HK-2 (cell line): Measurements from ENCODE around the gene TXLNA.
A peak's percentile ranks its signal among the peaks of the same experiment; 100 is the strongest.
"Not testable (repeated sequence)": the region's sequence is repeated elsewhere in the genome, so short reads cannot be mapped to it uniquely, and the experiment has no call there.

Source experiments
- DNase-seq: peaks from one replicate; pipeline ENCODE4 v3.0.0-alpha.2; 2018; ENCODE audit not compliant: unreplicated experiment

The TXLNA gene

DNA sequence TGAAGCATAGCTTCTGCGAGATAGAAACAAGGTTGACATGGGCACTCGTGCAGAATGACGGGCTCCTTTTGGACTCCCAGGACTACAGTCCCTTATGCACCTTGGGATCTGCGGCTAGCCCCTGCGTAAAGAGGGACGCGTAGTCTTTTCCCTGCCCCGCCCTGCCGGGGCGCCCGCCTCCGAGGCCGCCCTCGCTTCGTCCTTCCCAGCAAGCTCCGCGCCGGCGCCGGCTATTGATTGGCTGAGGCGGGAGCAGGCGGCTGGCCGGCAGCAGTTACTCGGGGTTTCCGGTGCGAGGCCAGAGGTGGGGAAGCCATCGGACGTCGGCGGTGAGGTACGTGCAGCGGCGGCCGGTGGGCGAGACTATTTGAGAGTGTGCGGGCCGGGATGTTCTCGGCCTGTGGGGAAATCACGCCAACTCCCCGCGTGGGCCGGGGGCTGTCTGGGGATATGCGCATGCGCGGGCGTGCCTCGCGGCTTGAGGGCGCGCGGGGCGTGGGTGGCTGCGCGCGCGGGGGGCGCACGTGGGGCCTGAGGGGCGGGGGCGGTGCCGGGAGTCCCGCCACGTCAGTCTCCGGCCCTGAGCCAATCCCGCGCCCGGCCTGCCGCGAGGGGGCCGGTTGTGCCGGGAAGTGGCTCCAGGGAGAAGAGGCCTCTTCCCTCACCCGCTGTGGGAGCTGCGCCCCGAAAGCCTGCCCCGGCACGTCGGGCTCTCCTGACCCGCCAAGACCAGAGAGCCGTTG, at the start of gene TXLNA:
Gene TXLNA, plus strand, starts transcription at position 233 of the 743 bp plus-strand sequence. CDS start 671 bp downstream, outside the sequence.
- DNase-seq = peak; percentile 96

GRCh38 chr1:32133950-32134280, 45.6 kb upstream of the TXLNA start:
- not testable (repeated sequence) for DNase-seq

DNA sequence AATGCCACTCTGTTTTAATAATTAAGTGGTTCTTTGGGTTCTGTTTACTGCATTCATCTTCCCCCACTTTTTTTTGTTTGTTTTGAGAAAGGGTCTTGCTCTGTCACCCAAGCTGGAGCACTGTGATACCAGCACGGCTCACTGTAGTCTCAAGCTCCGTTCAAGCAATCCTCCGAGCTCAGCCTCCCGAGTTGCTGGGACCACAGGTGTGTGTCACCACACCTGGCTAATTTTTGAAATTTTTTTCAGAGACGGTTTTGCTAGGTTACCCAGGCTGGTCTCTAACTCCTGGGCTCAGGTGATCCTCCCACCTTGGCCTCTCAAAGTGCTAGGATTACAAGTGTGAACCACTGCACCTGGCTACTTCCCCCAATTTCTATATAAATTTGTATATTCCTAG, 42.4 kb upstream of the TXLNA start:
- no peak for DNase-seq

DNA sequence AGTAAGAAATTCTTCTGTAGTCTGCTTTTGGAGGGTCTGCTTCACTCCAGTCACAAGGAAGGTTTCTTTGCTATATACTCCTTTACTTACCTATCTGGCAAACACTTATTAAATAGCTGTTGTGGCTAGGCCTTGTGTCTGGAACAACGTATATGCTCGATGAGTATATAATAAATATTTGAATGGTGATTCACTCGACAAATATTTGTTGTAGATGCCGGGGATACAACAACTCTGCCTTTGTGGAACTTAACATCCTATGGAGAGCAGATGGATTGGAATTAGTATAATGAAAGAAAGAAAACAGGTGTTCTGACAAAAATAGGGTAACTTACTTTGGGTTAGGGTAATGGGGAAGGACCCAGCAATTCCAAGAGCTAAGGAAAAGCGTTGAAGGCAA, 40.5 kb upstream of the TXLNA start:
- no peak for DNase-seq

GRCh38 chr1:32142446-32143301, 36.8 kb upstream of the TXLNA start:
- DNase-seq = no peak

GRCh38 chr1:32143302-32143695, 36.2 kb upstream of the TXLNA start:
- not testable (repeated sequence) for DNase-seq

- DNase-seq = no peak
Observed at GRCh38 chr1:32144033-32144432, 35.4 kb upstream of the TXLNA start.

GRCh38 chr1:32147799-32148198, 31.7 kb upstream of the TXLNA start:
- DNase-seq = not testable (repeated sequence)

DNA sequence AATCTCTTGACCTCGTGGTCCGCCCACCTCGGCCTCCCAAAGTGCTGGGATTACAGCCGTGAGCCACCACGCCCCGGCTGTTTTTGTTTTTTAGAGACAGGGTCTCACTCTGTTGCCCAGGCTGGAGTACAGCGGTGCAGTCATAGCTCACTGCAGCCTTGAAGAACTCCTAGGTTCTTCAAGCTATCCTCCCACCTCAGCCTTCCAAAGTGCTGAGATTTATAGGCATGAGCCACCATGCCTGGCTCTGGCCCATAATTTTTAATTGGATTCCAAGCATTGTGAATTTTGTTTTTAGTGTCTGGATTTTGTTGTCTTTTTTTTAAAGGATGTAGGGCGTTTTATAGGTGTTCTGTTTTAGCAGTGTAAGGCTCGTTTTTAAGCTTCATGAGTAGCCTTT, 28.6 kb upstream of the TXLNA start:
- no peak for DNase-seq

DNA sequence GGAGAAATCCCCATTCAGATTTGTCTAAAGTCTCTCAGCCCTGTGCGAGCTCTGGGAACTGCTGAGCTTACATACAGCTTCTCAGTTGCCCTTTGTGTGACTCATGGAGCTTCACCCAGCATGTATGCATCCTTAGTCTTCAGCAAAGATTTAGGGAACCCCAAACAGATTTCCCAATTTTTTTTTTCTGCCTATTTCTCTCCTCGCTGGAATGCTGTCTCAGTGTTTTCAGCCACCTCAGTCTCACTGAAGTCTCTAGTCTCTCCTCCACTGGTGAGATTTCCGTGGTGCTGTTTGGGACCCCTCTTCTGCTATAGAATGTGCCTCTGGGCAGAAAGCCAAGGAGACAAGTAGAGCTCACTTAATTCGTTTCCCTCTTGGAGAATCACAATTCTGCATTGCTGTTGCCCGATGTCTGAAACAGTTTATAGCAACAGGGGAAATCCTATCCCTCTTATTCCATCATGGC, 28.1 kb upstream of the TXLNA start:
- DNase-seq = no peak

DNA sequence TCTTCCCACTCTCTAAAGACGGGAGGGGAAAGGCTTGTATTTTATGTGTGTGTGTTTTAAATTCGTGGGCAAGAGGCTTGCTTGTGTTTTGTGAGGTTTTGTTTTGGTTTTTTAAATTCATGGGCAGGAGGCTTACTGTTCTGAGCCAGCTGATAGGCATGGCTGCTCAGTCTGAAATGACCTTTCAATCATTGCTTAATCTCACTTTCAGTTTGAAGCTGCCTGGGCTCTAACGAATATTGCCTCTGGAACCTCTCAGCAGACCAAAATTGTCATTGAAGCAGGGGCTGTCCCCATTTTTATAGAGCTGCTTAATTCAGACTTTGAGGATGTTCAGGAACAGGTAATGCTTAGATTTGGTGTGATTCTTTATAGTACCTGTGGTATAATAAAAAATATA, 20.3 kb upstream of the TXLNA start:
- no peak for DNase-seq

- DNase-seq = no peak
Observed at GRCh38 chr1:32163405-32163804, 16.1 kb upstream of the TXLNA start.

- DNase-seq = not testable (repeated sequence)
Observed at GRCh38 chr1:32165633-32166032, 13.8 kb upstream of the TXLNA start.

GRCh38 chr1:32170991-32171390, 8.5 kb upstream of the TXLNA start:
- DNase-seq = no peak

DNA sequence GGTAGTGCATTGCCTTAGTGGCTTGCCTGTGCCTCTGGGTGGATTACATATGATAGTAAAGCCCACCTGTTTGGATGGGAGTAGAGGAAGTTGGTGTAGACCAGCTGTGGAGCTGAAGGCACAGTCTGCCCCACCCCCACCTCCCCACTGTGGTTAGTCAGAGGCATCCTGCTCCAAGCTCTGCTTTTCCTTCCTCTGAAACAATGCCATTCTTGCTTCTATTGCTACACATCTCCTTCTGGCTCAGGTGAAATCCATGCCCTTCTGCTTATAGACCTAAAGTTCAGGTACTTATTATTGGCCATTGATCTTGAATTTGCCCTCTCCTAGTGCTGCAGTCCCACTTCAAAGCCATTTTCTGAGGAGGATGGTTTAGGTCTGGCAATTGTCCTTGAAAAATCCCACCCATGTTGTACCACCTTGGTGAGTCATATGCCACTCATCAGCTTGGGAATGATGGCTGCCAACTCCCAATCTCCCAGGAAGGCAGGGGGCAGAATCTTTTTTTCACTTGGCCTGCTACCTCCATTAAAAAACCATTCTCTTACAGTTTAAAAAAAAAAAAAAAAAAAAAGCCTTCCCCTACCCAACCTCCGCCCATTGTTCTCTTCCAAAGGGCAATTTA, 6.7 kb upstream of the TXLNA start:
- no peak for DNase-seq

DNA sequence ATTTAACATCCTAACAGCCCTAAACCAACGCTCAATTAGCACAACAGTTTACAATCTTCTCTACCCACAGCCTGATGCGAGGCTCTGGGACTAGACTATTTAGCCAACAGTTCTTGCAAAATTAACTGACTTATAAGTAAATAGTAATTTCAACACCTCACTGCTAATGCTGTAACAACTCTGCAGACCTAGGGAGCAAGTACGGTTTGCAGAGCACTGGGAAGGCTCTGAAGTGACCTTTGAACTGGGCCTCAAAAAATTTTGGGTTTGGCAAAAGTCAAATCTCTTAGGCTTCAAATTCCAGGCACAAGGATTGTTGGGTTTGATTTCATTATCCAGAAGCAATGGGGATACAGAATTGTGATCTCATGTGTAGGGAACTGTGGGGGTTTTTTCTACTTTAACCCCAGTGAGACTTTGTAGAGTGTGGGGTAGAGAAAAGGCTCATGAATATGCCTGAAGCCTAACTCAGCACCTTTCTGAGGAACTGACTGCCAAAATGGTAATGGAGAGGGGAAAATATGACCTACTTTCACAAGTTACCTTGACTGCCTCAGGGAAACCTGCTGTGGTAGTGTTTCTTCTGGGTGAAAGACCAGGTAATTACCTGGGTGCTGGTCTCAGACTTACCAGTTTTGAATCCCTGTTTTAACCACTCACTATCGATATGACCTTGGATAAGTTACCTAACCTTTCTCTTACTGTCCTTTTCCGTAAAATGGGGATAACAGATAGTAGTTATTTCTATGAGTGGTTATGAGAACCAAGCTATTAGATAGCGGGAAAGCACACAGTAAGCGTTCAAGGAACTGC, 889 bp upstream of the TXLNA start:
- DNase-seq = no peak

GRCh38 chr1:32179193-32179442, 357 bp upstream of the TXLNA start:
- DNase-seq = no peak

DNA sequence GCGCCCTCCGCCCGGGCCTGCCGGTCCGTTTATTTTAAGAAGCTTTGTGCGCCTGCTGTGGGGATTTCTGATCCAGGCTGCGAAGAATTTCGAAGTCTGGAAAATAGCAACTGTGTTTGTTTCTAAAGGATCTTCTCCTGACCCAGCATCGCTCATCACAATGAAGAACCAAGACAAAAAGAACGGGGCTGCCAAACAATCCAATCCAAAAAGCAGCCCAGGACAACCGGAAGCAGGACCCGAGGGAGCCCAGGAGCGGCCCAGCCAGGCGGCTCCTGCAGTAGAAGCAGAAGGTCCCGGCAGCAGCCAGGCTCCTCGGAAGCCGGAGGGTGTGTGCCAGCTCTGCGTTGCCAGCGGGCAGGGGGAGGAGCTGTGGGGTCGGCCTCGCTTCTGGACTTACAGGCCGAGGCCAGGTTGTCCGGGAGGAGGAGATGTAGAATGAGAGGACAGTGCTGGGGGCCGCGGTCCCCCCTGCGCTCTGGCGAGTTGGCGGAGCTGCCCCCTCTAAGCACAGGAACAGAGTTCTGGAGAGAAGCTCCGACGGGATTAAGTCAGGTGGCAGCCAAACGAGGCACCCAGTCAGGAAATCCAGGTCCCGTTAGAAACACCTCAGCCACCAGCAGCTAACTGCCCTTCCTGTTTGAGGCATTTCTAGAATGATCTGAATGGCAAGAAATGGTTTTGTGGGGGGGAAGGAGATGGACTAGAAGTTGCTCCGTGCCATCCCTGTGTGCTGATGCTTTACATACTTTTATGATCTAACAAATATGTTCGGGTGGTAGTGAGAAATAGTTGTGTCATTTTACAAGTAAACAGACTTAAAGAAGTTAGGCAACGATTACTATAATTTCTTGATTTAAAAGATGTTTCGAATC, 948 bp downstream of the TXLNA start:
- peak; percentile 61 for DNase-seq

DNA sequence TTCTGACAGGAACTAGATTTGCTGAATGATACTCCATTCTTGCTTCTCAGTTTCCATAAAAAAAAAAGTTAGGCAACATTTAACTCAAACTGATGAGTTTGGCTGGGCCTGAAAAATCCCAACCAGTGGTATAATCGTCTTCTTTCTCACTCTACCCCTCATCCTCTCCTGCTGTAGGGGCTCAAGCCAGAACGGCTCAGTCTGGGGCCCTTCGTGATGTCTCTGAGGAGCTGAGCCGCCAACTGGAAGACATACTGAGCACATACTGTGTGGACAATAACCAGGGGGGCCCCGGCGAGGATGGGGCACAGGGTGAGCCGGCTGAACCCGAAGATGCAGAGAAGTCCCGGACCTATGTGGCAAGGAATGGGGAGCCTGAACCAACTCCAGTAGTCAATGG, 1.6 kb downstream of the TXLNA start:
- no peak for DNase-seq

GRCh38 chr1:32181563-32181962, 2.1 kb downstream of the TXLNA start:
- DNase-seq = no peak

DNA sequence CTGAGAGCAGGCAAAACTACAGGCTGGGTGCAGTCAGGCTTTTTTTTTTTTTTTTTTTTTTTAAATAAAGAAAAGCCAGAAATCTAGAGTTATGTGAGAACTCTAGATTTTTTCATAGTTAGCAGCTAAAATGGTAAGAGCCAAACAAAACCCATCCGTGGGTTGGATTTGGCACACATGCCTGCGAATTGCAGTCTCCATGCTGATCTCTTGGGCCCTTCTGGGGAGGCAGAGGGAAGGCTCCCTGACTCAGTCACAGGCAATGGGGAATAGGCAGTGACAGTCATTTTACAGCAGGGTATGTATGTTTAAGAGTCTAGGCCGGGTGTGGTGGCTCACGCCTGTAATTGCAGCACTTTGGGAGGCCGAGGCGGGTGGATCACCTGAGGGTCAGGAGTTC, 2.6 kb downstream of the TXLNA start:
- no peak for DNase-seq
